Measurements from ENCODE around the gene IL18R1.

IL18R1 gene

DNA sequence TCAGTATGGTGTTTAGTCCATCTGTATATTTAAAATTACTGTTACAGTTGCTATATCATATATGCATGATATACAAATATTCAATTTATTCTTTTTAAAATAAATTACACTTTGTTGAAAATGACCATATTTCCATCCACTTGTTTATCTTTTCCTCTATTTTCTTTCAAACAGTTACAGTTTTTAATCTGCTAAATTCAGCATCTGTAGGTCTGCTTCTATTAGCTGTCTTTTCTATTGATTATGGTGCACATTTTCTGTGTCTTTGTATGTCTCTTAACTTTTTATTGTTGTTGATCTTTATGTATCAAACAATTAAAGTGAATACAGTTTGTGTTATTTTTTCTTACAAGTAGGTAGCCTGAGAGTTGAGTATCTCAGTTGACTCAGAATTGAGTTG, 28.1 kb downstream of the IL18R1 start:
- no peaks in the 10 kb centered on the region for H3K79me2 ChIP-seq (ENCODE audit: insufficient read depth, low read length)
- H4K20me1 ChIP-seq (ENCODE audit: low read depth, low read length), result no peaks in the 10 kb centered on the region
- H3K9me3 ChIP-seq (ENCODE audit: insufficient read depth, low read length), result peaks cover 5% of the 10 kb centered on the region; the same call in 1 of the 2 replicates
- H3K36me3 ChIP-seq (ENCODE audit: low read length), result no peaks in the 10 kb centered on the region; the same call in 1 of the 2 replicates
- H3K9me2 ChIP-seq (replicated peaks; ENCODE audit: insufficient read depth, low read length), result no peaks in the 10 kb centered on the region
- no peaks in the 10 kb centered on the region for H3F3A ChIP-seq (ENCODE audit: insufficient read depth)
- TF ChIP-seq EZH2phosphoT487 (conservative IDR thresholded peaks at IDR 0.05; ENCODE audit: low read length), result no peak
- TF ChIP-seq, protein P1, sequence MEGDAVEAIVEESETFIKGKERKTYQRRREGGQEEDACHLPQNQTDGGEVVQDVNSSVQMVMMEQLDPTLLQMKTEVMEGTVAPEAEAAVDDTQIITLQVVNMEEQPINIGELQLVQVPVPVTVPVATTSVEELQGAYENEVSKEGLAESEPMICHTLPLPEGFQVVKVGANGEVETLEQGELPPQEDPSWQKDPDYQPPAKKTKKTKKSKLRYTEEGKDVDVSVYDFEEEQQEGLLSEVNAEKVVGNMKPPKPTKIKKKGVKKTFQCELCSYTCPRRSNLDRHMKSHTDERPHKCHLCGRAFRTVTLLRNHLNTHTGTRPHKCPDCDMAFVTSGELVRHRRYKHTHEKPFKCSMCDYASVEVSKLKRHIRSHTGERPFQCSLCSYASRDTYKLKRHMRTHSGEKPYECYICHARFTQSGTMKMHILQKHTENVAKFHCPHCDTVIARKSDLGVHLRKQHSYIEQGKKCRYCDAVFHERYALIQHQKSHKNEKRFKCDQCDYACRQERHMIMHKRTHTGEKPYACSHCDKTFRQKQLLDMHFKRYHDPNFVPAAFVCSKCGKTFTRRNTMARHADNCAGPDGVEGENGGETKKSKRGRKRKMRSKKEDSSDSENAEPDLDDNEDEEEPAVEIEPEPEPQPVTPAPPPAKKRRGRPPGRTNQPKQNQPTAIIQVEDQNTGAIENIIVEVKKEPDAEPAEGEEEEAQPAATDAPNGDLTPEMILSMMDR (IDR thresholded peaks at IDR 0.05; ENCODE audit: insufficient read depth, low read length, poor library complexity, severe bottlenecking), result no peak
- no peak overlapping the region for H3K4me3 ChIP-seq (ENCODE audit: insufficient read depth, low read length, poor library complexity, severe bottlenecking)
- H3K27ac ChIP-seq (ENCODE audit: low read depth, low read length), result no peak overlapping the region
- no peaks in the 10 kb centered on the region for H3K27me3 ChIP-seq (ENCODE audit: low read length)
- no peak overlapping the region for H2AFZ ChIP-seq (ENCODE audit: low read depth, low read length, severe bottlenecking)
- no peak overlapping the region for H3K4me2 ChIP-seq (ENCODE audit: low read depth, low read length, poor library complexity, severe bottlenecking)
- H3K9ac ChIP-seq (ENCODE audit: low read length), result no peak overlapping the region

DNA sequence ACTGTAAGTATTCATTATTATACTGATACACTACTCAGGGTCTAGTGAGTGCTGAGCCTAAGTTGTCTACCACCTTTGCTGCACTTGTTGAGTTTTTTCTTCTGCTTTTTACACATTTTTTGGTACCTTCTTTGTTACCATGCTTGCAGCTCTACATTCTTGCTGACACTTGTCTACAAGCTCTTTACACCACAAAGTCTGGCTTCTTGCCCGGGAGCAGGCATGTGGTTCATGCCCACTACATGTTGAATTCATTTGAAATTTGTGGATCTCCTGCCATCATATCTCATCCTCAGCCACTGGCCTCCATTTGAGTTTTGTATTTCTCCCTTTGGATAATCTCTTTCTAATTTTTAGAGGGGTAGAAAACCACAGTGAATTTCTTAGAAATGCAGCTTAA, 29.9 kb downstream of the IL18R1 start:
- no peak overlapping the region for H3K4me2 ChIP-seq (ENCODE audit: low read depth, low read length, poor library complexity, severe bottlenecking)
- no peak overlapping the region for H3K4me3 ChIP-seq (ENCODE audit: insufficient read depth, low read length, poor library complexity, severe bottlenecking)
- no peaks in the 10 kb centered on the region for H3K27me3 ChIP-seq (ENCODE audit: low read length)

GRCh38 chr2:102386004-102386403, 30.4 kb downstream of the IL18R1 start:
- no peak overlapping the region for H3K4me2 ChIP-seq (ENCODE audit: low read depth, low read length, poor library complexity, severe bottlenecking)
- H3K36me3 ChIP-seq (ENCODE audit: low read length), result no peaks in the 10 kb centered on the region; the same call in 1 of the 2 replicates
- no peaks in the 10 kb centered on the region for H3F3A ChIP-seq (ENCODE audit: insufficient read depth)
- no peaks in the 10 kb centered on the region for H3K9me2 ChIP-seq (replicated peaks; ENCODE audit: insufficient read depth, low read length)
- TF ChIP-seq, protein P1 (IDR thresholded peaks at IDR 0.05; ENCODE audit: insufficient read depth, low read length, poor library complexity, severe bottlenecking), result no peak
- TF ChIP-seq EZH2phosphoT487 (conservative IDR thresholded peaks at IDR 0.05; ENCODE audit: low read length), result no peak
- H3K9me3 ChIP-seq (ENCODE audit: insufficient read depth, low read length), result peaks cover 5% of the 10 kb centered on the region; the same call in 1 of the 2 replicates
- H3K9ac ChIP-seq (ENCODE audit: low read length), result no peak overlapping the region
- no peaks in the 10 kb centered on the region for H4K20me1 ChIP-seq (ENCODE audit: low read depth, low read length)
- no peak overlapping the region for H3K27ac ChIP-seq (ENCODE audit: low read depth, low read length)
- no peaks in the 10 kb centered on the region for H3K27me3 ChIP-seq (ENCODE audit: low read length)
- no peak overlapping the region for H3K4me3 ChIP-seq (ENCODE audit: insufficient read depth, low read length, poor library complexity, severe bottlenecking)
- no peak overlapping the region for H2AFZ ChIP-seq (ENCODE audit: low read depth, low read length, severe bottlenecking)
- no peaks in the 10 kb centered on the region for H3K79me2 ChIP-seq (ENCODE audit: insufficient read depth, low read length)

More for the DNA sequence above, 29.9 kb downstream of the IL18R1 start:
- H3F3A ChIP-seq (ENCODE audit: insufficient read depth), result no peaks in the 10 kb centered on the region
- TF ChIP-seq EZH2phosphoT487 (conservative IDR thresholded peaks at IDR 0.05; ENCODE audit: low read length), result no peak
- TF ChIP-seq, protein P1 (IDR thresholded peaks at IDR 0.05; ENCODE audit: insufficient read depth, low read length, poor library complexity, severe bottlenecking), result no peak
- no peaks in the 10 kb centered on the region for H3K9me2 ChIP-seq (replicated peaks; ENCODE audit: insufficient read depth, low read length)
- no peak overlapping the region for H2AFZ ChIP-seq (ENCODE audit: low read depth, low read length, severe bottlenecking)
- H4K20me1 ChIP-seq (ENCODE audit: low read depth, low read length), result no peaks in the 10 kb centered on the region
- H3K27ac ChIP-seq (ENCODE audit: low read depth, low read length), result no peak overlapping the region
- H3K79me2 ChIP-seq (ENCODE audit: insufficient read depth, low read length), result no peaks in the 10 kb centered on the region
- H3K9me3 ChIP-seq (ENCODE audit: insufficient read depth, low read length), result peaks cover 5% of the 10 kb centered on the region; the same call in 1 of the 2 replicates
- H3K9ac ChIP-seq (ENCODE audit: low read length), result no peak overlapping the region
- H3K36me3 ChIP-seq (ENCODE audit: low read length), result no peaks in the 10 kb centered on the region; the same call in 1 of the 2 replicates
